G401 (cell line): ENCODE measurements around the gene SFXN3. TPM values are rescaled to one million over a fixed set of nuclear protein-coding genes. Genes with fewer than 3 reads are reported as not detected.

ENCODE experiments used
- DNase-seq: peaks from one replicate; pipeline ENCODE4 v3.0.0-alpha.2; 2015; ENCODE audit warnings: low spot score
- in situ Hi-C: cut with HindIII; loops from 2 replicates; pipeline ENCODE4 v1.10.0; 2016; ENCODE audit warnings: low sequenced_read_pairs, mixed read lengths
- total RNA-seq: library from RNA; depleted of rRNA; stranded (reverse); fragments of >200 nt; shearing (Covaris generic); gene quantifications from 2 replicates; pipeline ENCODE4 v1.2.3, GENCODE V29; 2014; rRNA removed

Gene SFXN3
- total RNA-seq, 1 experiment from 2014 or later = 65.7 TPM

GRCh38 chr10:101089520-101090299 is 58.7 kb downstream of the SFXN3 start:
- DNase-seq = no peak
- in situ Hi-C loops = no loop called here

- DNase-seq = no peak
- in situ Hi-C loops = no loop called here
These were observed 59.6 kb downstream of the SFXN3 start for GRCh38 chr10:101090597-101090996.

Other genes starting within 250 kb of the SFXN3 start
- 37.0 and 46.2 TPM in 2 replicates for gene SLF2, start 118.3 kb upstream of the SFXN3 start, total RNA-seq
- 15.3 and 36.2 TPM in 2 replicates for gene SEMA4G, start 61.7 kb upstream of the SFXN3 start, total RNA-seq
- gene MRPL43, start 43.7 kb upstream of the SFXN3 start, total RNA-seq = 91.6 and 117 TPM in 2 replicates
- 20.9 and 21.7 TPM in 2 replicates for gene TWNK, start 43.7 kb upstream of the SFXN3 start, total RNA-seq
- gene LZTS2, start 31.4 kb upstream of the SFXN3 start, total RNA-seq = 146 and 166 TPM in 2 replicates
- gene PDZD7, start 105 bp upstream of the SFXN3 start, total RNA-seq = 2.4 and 4.5 TPM in 2 replicates
- gene KAZALD1, start 30.8 kb downstream of the SFXN3 start, total RNA-seq = 105 and 145 TPM in 2 replicates
- 0.14 TPM in 1 of 2 replicates, not detected in the other for gene TLX1, start 100.1 kb downstream of the SFXN3 start, total RNA-seq
- 17.5 and 32.2 TPM in 2 replicates for gene LBX1, start 198.2 kb downstream of the SFXN3 start, total RNA-seq